Embryonic facial prominence (tissue), 1 donor: Measurements from ENCODE around the gene HESX1.

ENCODE experiments used
- DNase-seq: peaks from one replicate; pipeline ENCODE4 v3.0.0-alpha.2; 2016; ENCODE audit errors: extremely low spot score

Gene HESX1

GRCh38 chr3:57168151-57168550 is 31.6 kb downstream of the HESX1 start:
- DNase-seq, result no peak

- no peak for DNase-seq
Observed at GRCh38 chr3:57166660-57167059, 33.1 kb downstream of the HESX1 start.

GRCh38 chr3:57165641-57166040 is 34.1 kb downstream of the HESX1 start:
- DNase-seq, result no peak

- DNase-seq, result peak; percentile 70
Observed at GRCh38 chr3:57164657-57165573, 34.9 kb downstream of the HESX1 start, which contains the start of gene IL17RD. Gene IL17RD (minus strand): TSS chr3:57165353. CDS start chr3:57165286, 67 bp downstream.

DNA sequence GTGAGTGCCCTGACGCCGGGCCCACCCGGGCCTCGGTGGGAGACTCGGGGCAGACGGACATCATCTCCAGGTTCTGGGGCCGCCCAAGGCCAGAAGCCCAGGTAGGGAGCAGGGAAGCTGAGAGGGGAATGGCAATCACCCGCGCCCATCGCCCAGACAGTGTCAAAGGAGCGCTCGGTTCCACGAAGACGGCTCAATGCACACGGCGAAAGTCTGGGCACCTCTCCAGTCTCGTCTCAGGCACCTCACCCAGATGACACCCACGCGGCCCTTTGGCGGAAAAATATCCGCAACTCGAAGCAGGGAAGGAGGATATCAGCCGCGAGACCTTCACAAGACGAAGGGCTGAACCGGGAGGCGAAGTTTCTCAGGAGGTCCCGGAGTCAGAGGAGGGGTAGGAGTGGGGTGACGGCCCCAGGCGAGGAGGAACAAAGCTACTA is 35.5 kb downstream of the HESX1 start:
- no peak for DNase-seq

DNA sequence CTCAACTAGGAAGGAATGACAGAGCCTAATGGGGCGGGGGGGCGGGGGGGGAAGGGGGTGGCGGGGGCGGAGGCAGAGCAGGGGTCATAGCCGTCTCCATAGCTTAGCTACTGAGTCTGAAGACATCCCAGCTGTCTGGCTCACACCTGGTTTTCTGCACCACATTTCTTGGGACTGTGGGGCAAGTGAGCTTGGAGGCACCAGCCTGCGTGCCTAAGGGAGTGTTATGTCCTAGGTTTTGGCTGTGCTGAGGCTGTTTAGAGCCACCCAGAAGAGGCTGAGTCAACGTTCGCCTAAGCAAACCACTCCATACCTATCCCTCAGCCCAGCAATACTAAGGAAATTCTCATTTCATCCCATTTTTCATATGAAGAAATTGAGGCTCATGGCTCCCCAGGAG is 36.0 kb downstream of the HESX1 start:
- no peak for DNase-seq

- no peak for DNase-seq
Observed at GRCh38 chr3:57161915-57162314, 37.9 kb downstream of the HESX1 start.

DNA sequence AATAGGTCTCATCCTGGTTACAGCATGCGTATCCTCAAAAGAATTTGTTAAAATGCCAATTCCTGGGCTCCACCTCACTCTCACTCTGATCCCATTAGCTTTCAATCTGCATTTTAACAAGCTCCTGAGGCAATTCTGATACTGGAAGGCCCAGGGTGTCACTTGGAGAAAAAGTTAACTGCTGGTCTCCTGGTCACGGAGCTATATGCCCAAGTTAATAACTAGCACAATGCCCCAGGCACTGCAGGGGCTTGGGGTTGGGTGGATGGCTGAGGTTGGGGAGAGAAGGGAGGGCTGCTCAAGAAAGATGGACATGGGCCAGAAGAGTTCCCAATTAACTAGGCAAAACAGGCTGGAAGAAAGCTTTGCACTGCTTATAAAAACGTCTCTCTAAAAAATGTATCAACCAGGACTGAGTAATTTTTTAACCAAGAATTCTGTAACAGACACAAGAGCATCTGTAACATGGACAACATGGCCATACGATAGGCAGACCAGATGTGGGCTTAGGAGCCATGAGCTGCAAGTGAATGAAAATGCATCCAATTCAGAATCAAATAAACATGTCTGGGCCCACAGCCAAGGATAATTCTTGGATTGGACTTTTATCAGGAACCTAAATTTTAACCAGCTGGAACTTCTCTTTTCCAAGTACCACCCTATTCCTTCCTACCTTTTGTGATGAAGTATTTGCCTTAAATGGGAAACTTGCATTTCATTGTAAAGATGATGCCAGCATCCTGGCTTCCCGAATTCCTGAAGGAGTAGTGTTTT is 38.8 kb downstream of the HESX1 start:
- DNase-seq, result peak; percentile 70

DNA sequence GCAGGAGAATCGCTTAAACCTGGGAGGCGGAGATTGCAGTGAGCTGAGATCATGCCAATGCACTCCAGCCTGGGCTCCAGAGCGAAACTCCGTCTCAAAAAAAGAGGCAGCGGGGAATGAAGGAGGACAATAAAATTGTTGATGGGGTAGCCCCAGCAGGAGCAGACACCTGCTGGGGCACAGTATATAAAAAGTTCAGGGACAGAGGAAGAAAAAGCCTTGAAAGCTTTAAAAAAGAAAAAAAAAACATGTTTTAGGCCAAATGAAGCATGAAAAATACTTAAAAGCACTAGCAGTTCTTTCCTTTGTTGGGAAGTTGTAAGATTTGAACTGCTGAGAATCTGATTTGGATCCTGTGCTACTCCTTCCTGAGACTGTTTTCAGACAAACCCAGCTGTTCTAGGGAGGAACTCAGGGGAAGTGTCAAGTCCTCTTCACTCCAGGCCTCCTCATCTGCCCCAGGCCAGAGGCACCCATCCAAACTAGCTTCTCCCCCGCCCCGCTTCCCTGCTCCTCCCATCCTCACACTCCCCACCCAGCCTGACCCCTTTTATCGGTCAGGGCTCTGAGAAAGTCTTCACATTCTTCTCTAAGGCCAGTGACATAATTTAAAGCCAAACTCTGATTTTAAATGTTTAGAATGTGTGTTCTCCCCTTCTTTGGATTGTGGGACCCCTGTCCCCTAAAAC is 39.6 kb downstream of the HESX1 start:
- DNase-seq, result no peak

GRCh38 chr3:57158813-57159738 is 40.7 kb downstream of the HESX1 start:
- DNase-seq, result no peak

GRCh38 chr3:57158325-57158724 is 41.5 kb downstream of the HESX1 start:
- DNase-seq, result no peak

DNA sequence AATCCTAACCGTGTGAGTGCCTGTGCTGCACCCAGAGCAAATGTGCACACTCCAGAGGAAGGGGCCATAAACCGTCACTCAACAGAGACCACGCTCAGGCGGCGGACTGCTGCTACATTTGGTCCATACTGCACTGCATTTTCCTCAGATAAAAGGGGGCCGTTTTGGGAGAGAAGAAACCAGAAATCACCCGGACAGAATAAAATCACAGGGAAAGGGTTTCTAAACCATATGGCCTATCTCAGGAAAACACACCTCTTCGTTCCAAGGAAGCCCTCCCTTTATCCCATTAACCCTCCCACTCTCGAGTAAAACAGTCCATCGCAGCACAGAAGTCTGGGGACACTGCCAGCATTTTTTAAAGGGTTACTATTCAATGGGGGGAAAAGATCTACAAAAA is 42.2 kb downstream of the HESX1 start:
- DNase-seq, result no peak

DNA sequence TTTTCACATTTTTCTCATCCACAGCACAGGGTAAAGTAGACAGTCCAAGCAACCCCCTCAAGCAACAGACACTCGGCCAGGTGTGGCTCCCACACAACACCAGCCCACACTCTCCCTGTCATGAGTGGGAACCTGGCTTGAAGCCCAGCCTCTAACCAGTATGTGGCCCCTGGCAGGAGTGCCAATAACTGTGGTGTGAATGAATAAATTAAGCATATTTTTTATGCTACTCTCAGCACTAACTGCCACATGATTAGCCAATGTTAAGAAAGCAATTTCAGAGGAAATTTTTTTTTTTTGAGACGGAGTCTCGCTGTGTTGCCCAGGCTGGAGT is 44.5 kb downstream of the HESX1 start:
- DNase-seq, result no peak

DNA sequence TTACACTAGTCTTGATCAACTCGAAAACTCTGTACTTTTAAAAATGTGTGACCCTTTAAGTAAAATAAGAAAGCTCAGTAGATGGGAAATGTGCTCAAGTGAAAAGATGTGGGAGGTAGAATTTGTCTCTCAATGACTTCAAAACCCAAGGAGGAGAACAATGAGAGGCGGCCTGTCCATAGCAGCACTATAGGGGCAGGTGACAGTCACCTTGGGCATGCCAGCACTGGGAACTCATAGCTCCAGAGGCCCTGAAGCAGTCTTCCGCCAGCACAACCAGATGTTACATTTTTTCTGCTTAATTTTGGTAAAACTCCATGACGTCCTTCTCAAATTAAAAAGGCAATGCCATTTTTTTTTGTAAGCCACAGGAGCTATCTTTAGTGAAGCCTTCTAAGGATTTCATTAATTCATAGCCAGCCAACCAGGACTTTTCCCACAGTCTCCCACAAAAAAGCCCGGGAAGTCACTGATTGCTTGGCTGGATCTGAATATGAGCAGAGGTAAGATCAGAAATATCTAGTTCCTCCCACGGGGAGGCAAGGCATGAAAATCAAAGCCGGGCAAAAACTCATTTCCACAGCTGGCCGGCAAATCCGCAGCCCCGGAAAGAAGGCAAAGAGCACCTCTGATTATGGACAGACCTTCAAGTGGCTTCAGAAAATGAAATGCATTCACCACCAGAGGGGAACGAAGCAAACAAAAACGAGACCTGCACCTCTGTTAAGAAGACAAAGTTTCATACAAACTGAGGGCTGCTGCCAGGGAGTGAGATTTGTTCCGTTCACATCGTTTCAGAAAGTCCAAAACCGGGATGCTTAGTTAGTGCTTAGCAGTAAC is 45.1 kb downstream of the HESX1 start:
- DNase-seq, result no peak

GRCh38 chr3:57152151-57153143 is 47.3 kb downstream of the HESX1 start:
- DNase-seq, result no peak

DNA sequence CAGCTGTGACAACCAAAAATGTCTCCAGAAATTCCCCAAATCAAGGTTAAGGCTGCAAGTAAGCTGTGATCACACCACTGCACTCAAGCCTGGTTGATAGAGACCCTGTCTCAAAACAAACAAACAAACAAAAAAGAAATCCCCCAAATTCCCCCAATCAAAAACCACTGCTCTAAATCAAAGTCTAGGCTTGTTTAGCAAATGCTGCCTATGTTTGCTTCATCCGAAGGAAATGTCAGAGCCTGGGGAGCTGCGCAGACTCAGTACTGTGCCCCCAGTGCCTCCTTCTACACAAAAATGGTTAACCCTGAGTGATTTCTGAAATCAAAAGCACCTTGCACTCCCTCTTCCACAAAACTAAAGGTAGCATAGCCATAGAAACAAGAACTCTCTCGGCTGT is 48.0 kb downstream of the HESX1 start:
- no peak for DNase-seq

GRCh38 chr3:57151021-57151449 is 48.7 kb downstream of the HESX1 start:
- DNase-seq, result peak; percentile 65

DNA sequence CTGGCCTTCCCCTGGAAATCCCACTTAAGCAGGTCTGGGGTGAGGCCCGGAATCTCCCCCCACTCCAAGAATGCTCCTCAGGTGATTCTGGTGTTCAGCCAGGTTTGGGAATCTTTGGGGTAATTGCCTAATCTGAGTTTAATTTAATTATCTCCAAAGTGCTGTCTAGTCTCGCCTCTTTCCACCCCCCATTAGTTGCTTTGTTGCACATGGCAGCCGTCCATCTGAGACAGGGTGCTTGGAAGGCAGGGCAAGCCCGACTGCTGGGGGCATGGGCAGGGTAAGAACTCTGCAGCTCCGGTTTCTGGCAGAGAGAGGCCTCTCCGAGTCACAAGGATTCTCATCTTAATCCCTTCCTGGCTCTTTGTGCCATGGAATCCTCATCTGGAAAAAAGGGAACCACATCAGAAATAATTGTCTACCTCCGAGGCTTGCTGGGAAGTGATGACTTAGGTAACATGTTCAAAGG is 49.6 kb downstream of the HESX1 start:
- no peak for DNase-seq
